GM23338 (cell line): ENCODE data around the gene SRRM2. TPM values are rescaled to one million over a fixed set of nuclear protein-coding genes. Genes with fewer than 3 reads are reported as not detected.

Experiments
- ATAC-seq: fragments of 200-7000 bp; cut with Tn5 transposase; 3 replicates; pipeline ENCODE4 v1.9.1; 2020
- DNase-seq: peaks from one replicate; pipeline ENCODE4 v3.0.0-alpha.2; 2015; ENCODE audit warnings: low spot score
- H2AFZ ChIP-seq: fragments of 200-600 bp; sonication (generic); 2 replicates; pipeline ENCODE4 v1.8.0; 2016; ENCODE audit warnings: antibody characterized with exemption, mild to moderate bottlenecking, moderate library complexity
- H3F3A ChIP-seq: fragments of 200-600 bp; sonication (generic); replicated peaks from 2 replicates; pipeline ENCODE4 v1.8.0; 2017; ENCODE audit warnings: antibody characterized with exemption, mixed run types, low read depth
- H3K27ac ChIP-seq: fragments of 200-600 bp; sonication (generic); 2 replicates; pipeline ENCODE4 v1.6.1; 2016; ENCODE audit warnings: low read depth
- H3K27me3 ChIP-seq: fragments of 200-600 bp; sonication (generic); 2 replicates; pipeline ENCODE4 v1.8.0; 2016; ENCODE audit warnings: mild to moderate bottlenecking, mixed run types, moderate library complexity; ENCODE audit not compliant: insufficient read depth
- H3K36me3 ChIP-seq: fragments of 200-600 bp; sonication (generic); 2 replicates; pipeline ENCODE4 v1.8.0; 2016; ENCODE audit warnings: mild to moderate bottlenecking; ENCODE audit not compliant: insufficient read depth
- H3K4me1 ChIP-seq: fragments of 200-600 bp; sonication (generic); 2 replicates; pipeline ENCODE4 v1.8.0; 2016; ENCODE audit warnings: mild to moderate bottlenecking, moderate library complexity; ENCODE audit not compliant: insufficient read depth
- H3K4me2 ChIP-seq: fragments of 200-600 bp; sonication (generic); 2 replicates; pipeline ENCODE4 v1.7.1; 2017; ENCODE audit warnings: mixed run types
- H3K4me3 ChIP-seq: fragments of 200-600 bp; sonication (generic); 2 replicates; pipeline ENCODE4 v1.6.1; 2016; ENCODE audit warnings: mixed run types
- H3K79me2 ChIP-seq: fragments of 200-600 bp; sonication (generic); replicated peaks from 2 replicates; pipeline ENCODE4 v1.8.0; 2017; ENCODE audit warnings: mild to moderate bottlenecking; ENCODE audit not compliant: insufficient read depth
- H3K9me2 ChIP-seq: fragments of 200-600 bp; sonication (generic); 2 replicates; pipeline ENCODE4 v1.8.0; 2017; ENCODE audit not compliant: insufficient read depth
- H4K20me1 ChIP-seq: fragments of 200-600 bp; sonication (generic); replicated peaks from 2 replicates; pipeline ENCODE4 v1.8.0; 2017; ENCODE audit warnings: mild to moderate bottlenecking; ENCODE audit not compliant: insufficient read depth
- H3K27ac Mint-ChIP-seq: 2 replicates; pipeline ENCODE4 v1.8.0; 2020; ENCODE audit warnings: inconsistent platforms, mild to moderate bottlenecking, moderate library complexity, mixed read lengths
- H3K27me3 Mint-ChIP-seq: 3 replicates; pipeline ENCODE4 v1.8.0; 2022; ENCODE audit warnings: low read depth, mild to moderate bottlenecking, moderate library complexity, mixed read lengths, inconsistent platforms; ENCODE audit not compliant: insufficient read depth, poor library complexity
- H3K36me3 Mint-ChIP-seq: 3 replicates; pipeline ENCODE4 v1.8.0; 2021; ENCODE audit warnings: low read depth, mild to moderate bottlenecking, inconsistent platforms, moderate library complexity, mixed read lengths
- H3K4me1 Mint-ChIP-seq: 3 replicates; pipeline ENCODE4 v1.8.0; 2020; ENCODE audit warnings: mild to moderate bottlenecking, inconsistent platforms, mixed read lengths
- H3K4me3 Mint-ChIP-seq: 3 replicates; pipeline ENCODE4 v1.8.0; 2021; ENCODE audit warnings: moderate library complexity, mild to moderate bottlenecking, inconsistent platforms, mixed read lengths
- H3K9me3 Mint-ChIP-seq: 3 replicates; pipeline ENCODE4 v1.8.0; 2020; ENCODE audit warnings: moderate library complexity, mild to moderate bottlenecking, inconsistent platforms, mixed read lengths
- CREB1 ChIP-seq: fragments of 250-450 bp; sonication (Bioruptor Pico); IDR thresholded peaks from 2 replicates; pipeline ENCODE4 v1.5.0; 2020; ENCODE audit warnings: low read depth, mild to moderate bottlenecking, moderate library complexity
- EZH2 ChIP-seq: fragments of 200-600 bp; sonication (generic); IDR thresholded peaks from one replicate; pipeline ENCODE4 v1.8.0; 2017; ENCODE audit warnings: antibody characterized with exemption, mild to moderate bottlenecking, low read depth; ENCODE audit not compliant: unreplicated experiment
- EZH2phosphoT487 ChIP-seq: fragments of 200-600 bp; sonication (generic); IDR thresholded peaks from one replicate; pipeline ENCODE4 v1.8.1; 2018; ENCODE audit warnings: antibody characterized with exemption; ENCODE audit not compliant: unreplicated experiment
- JUNB ChIP-seq: IDR thresholded peaks from one replicate; pipeline ENCODE4 v1.6.1; 2016; ENCODE audit warnings: antibody characterized with exemption; ENCODE audit not compliant: unreplicated experiment
- POLR2AphosphoS5 ChIP-seq: IDR thresholded peaks from 2 replicates; pipeline ENCODE4 v1.6.1; 2016; ENCODE audit warnings: antibody characterized with exemption, low read depth
- REST ChIP-seq: IDR thresholded peaks from one replicate; pipeline ENCODE4 v1.6.1; 2018; ENCODE audit warnings: antibody characterized with exemption; ENCODE audit not compliant: unreplicated experiment
- STAT1 ChIP-seq: IDR thresholded peaks from one replicate; pipeline ENCODE4 v1.6.1; 2016; ENCODE audit warnings: antibody characterized with exemption; ENCODE audit not compliant: unreplicated experiment
- ZNF331 ChIP-seq: fragments of 250-450 bp; sonication (Bioruptor Pico); IDR thresholded peaks from 2 replicates; pipeline ENCODE4 v1.5.0; 2020; ENCODE audit warnings: low read depth, mild to moderate bottlenecking, moderate library complexity
- polyA plus RNA-seq: library from polyadenylated mRNA; unstranded; fragments of >200 nt; fragmentation: Nextera tagmentation; extraction: Ambion mirVana; gene quantifications from 2 replicates; pipeline ENCODE4 v1.2.1, GENCODE V29; 2016
- total RNA-seq: library from RNA; depleted of rRNA; stranded (reverse); fragments of >200 nt; shearing (Covaris generic); gene quantifications from 2 replicates; pipeline ENCODE4 v1.2.3, GENCODE V29; 2014
- TF ChIP-seq, protein P1 (sequence below), 2 experiments: fragments of 200-600 bp in 1 of 2; sonication (generic) in 1 of 2; conservative IDR thresholded peaks; 2 replicates each; pipeline versions ENCODE4 v1.5.1 to v1.6.1; 2016 to 2017; ENCODE audit warnings: antibody characterized with exemption in 2 of 2, low read depth in 2 of 2, mild to moderate bottlenecking in 2 of 2, moderate library complexity in 1 of 2
- TF ChIP-seq, protein P2 (sequence below): IDR thresholded peaks from 2 replicates; pipeline ENCODE4 v1.6.1; 2016; ENCODE audit warnings: antibody characterized with exemption

The SRRM2 gene
- total and polyA plus RNA-seq, 2 experiments from 2014 or later = 308 to 893 TPM

DNA sequence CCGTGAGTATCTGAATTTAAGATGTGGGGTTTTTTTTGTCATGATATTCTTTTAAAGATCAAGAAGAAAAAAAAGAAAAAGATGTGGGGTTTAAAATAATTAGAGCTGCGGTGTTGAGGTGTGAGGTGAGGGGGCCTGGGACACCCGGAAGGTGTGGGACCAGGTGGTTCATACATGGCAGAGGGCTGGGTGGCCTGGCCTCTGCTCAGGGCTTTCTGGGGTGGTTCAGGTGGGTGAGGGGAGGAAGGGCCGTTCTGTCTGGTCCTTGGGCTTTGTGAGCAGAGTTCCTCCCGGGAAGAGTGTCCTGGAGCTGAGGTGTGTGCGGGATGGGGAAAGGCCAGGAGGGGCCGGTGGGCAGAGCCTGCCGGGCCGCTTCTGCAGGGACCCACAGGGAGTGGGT is 37.4 kb upstream of the SRRM2 start:
- peak overlapping the region; percentile 68; the same call in 1 of the 2 replicates for H3K4me2 ChIP-seq
- peak; percentile 16 for ATAC-seq
- H3K4me1 Mint-ChIP-seq = peaks cover 7% of the 10 kb centered on the region; the same call in 2 of the 3 replicates

More for the DNA sequence above, 37.4 kb upstream of the SRRM2 start:
- DNase-seq = peak; percentile 37
- Mint-ChIP-seq H3K27ac (no peak overlapping the region), H3K4me3 (peak overlapping the region; percentile 48; the same call in 2 of the 3 replicates), H3K27me3 (peaks cover 20% of the 10 kb centered on the region), H3K36me3 (no peaks in the 10 kb centered on the region; the same call in 2 of the 3 replicates), H3K9me3 (no peaks in the 10 kb centered on the region)
- Histone ChIP-seq H3K79me2 (no peaks in the 10 kb centered on the region), H3K9me2 (no peaks in the 10 kb centered on the region), H3K27me3 (no peaks in the 10 kb centered on the region), H2AFZ (no peak overlapping the region), H4K20me1 (no peaks in the 10 kb centered on the region), H3K4me1 (no peaks in the 10 kb centered on the region), H3K4me3 (peak overlapping the region; percentile 43; the same call in 1 of the 2 replicates), H3K27ac (no peak overlapping the region), H3F3A (0 out of 2 replicates have a peak, but pooled peaks cover under 1% of the 10 kb centered on the region), H3K36me3 (no peaks in the 10 kb centered on the region)
- TF ChIP-seq CREB1 (CRISPR knock-in tag) (no peak), POLR2AphosphoS5 (no peak), JUNB (no peak), STAT1 (no peak), EZH2 (no peak), REST (no peak), ZNF331 (no peak), EZH2phosphoT487 (no peak)
- TF ChIP-seq, protein P1, sequence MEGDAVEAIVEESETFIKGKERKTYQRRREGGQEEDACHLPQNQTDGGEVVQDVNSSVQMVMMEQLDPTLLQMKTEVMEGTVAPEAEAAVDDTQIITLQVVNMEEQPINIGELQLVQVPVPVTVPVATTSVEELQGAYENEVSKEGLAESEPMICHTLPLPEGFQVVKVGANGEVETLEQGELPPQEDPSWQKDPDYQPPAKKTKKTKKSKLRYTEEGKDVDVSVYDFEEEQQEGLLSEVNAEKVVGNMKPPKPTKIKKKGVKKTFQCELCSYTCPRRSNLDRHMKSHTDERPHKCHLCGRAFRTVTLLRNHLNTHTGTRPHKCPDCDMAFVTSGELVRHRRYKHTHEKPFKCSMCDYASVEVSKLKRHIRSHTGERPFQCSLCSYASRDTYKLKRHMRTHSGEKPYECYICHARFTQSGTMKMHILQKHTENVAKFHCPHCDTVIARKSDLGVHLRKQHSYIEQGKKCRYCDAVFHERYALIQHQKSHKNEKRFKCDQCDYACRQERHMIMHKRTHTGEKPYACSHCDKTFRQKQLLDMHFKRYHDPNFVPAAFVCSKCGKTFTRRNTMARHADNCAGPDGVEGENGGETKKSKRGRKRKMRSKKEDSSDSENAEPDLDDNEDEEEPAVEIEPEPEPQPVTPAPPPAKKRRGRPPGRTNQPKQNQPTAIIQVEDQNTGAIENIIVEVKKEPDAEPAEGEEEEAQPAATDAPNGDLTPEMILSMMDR (conservative IDR thresholded peaks at IDR 0.05; ENCODE audit: low read depth in 2 of 2) = no peak
- TF ChIP-seq, protein P2, sequence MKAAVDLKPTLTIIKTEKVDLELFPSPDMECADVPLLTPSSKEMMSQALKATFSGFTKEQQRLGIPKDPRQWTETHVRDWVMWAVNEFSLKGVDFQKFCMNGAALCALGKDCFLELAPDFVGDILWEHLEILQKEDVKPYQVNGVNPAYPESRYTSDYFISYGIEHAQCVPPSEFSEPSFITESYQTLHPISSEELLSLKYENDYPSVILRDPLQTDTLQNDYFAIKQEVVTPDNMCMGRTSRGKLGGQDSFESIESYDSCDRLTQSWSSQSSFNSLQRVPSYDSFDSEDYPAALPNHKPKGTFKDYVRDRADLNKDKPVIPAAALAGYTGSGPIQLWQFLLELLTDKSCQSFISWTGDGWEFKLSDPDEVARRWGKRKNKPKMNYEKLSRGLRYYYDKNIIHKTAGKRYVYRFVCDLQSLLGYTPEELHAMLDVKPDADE = no peak
